Breast epithelium (tissue), 3 donors: ENCODE data around the gene DENND2C.

Experiments used
- POLR2A ChIP-seq: fragments of 450-650 bp; IDR thresholded peaks from one replicate; pipeline ENCODE4 v1.6.1; 2016; ENCODE audit warnings: antibody characterized with exemption, mild to moderate bottlenecking, moderate library complexity
- POLR2AphosphoS5 ChIP-seq, 3 donors: sonication (generic); formaldehyde crosslinking; IDR thresholded peaks; one replicate each; pipeline ENCODE4 v1.6.1; 2017; ENCODE audit warnings: antibody characterized with exemption in 3 of 3
- TF ChIP-seq, protein P1 (sequence below), 3 donors: fragments of 450-650 bp; IDR thresholded peaks; one replicate each; pipeline ENCODE4 v1.5.1; 2016 to 2017; ENCODE audit warnings: antibody characterized with exemption in 3 of 3, mild to moderate bottlenecking in 3 of 3, moderate library complexity in 3 of 3

DNA sequence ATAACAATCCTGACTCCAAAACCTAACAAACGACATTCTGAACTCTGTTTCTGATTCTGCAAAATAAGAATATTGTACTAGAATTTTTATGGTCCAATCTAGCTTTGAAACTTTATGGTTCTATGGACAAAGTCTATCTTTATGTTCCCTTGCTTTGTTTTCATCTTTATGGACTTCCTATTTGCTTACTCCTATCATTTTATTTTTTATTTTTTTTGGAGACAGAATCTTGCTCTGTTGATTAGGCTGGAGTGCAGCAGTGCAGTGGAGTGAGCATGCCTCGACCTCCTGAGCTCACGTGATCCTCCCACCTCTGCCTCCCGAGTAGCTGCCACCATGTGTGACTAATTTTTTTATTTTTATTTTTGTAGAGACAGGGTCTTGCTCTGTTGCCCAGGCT is 43.1 kb upstream of the DENND2C start:
- TF ChIP-seq, protein P1, sequence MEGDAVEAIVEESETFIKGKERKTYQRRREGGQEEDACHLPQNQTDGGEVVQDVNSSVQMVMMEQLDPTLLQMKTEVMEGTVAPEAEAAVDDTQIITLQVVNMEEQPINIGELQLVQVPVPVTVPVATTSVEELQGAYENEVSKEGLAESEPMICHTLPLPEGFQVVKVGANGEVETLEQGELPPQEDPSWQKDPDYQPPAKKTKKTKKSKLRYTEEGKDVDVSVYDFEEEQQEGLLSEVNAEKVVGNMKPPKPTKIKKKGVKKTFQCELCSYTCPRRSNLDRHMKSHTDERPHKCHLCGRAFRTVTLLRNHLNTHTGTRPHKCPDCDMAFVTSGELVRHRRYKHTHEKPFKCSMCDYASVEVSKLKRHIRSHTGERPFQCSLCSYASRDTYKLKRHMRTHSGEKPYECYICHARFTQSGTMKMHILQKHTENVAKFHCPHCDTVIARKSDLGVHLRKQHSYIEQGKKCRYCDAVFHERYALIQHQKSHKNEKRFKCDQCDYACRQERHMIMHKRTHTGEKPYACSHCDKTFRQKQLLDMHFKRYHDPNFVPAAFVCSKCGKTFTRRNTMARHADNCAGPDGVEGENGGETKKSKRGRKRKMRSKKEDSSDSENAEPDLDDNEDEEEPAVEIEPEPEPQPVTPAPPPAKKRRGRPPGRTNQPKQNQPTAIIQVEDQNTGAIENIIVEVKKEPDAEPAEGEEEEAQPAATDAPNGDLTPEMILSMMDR (IDR thresholded peaks at IDR 0.05) = no peak
- TF ChIP-seq POLR2A = no peak
- TF ChIP-seq POLR2AphosphoS5 (IDR thresholded peaks at IDR 0.05) = no peak
